Endothelial cell (in vitro differentiated cells): ENCODE data around the gene TPSAB1. TPM values are rescaled to one million over a fixed set of nuclear protein-coding genes. Genes with fewer than 3 reads are reported as not detected.
"Not testable (repeated sequence)": the region's sequence is repeated elsewhere in the genome, so short reads cannot be mapped to it uniquely, and the experiment has no call there.

ENCODE experiments used
- DNase-seq: peaks from one replicate; pipeline ENCODE4 v3.0.0; 2021; ENCODE audit warnings: low spot score
- H3K27ac Mint-ChIP-seq: one replicate; pipeline ENCODE4 v1.8.0; 2021; ENCODE audit warnings: mixed read lengths, inconsistent platforms; ENCODE audit not compliant: unreplicated experiment
- H3K27me3 Mint-ChIP-seq: one replicate; pipeline ENCODE4 v1.8.0; 2021; ENCODE audit warnings: mild to moderate bottlenecking, moderate library complexity, mixed read lengths, inconsistent platforms; ENCODE audit not compliant: unreplicated experiment
- H3K36me3 Mint-ChIP-seq: one replicate; pipeline ENCODE4 v1.8.0; 2021; ENCODE audit warnings: mild to moderate bottlenecking, low read depth, mixed read lengths, inconsistent platforms; ENCODE audit not compliant: unreplicated experiment
- H3K4me1 Mint-ChIP-seq: one replicate; pipeline ENCODE4 v1.8.0; 2021; ENCODE audit warnings: mild to moderate bottlenecking, mixed read lengths, inconsistent platforms; ENCODE audit not compliant: unreplicated experiment
- H3K4me3 Mint-ChIP-seq: one replicate; pipeline ENCODE4 v1.8.0; 2021; ENCODE audit warnings: mild to moderate bottlenecking, mixed read lengths, inconsistent platforms; ENCODE audit not compliant: unreplicated experiment
- H3K9me3 Mint-ChIP-seq: one replicate; pipeline ENCODE4 v1.8.0; 2021; ENCODE audit warnings: mixed read lengths, inconsistent platforms; ENCODE audit not compliant: unreplicated experiment
- total RNA-seq: library from RNA; stranded (reverse); fragmentation: NEBNext Ultra II Directional; extraction: Animal tissue kit (Norgen Biotek cat#: 25700); gene quantifications from one replicate; pipeline ENCODE4 v1.2.1, GENCODE V29; 2021; ENCODE audit not compliant: unreplicated experiment
- TF ChIP-seq, protein P1 (sequence below): fragments of 200-600 bp; sonication (generic); IDR thresholded peaks from one replicate; pipeline ENCODE4 v1.5.0; 2021; ENCODE audit warnings: antibody characterized with exemption; ENCODE audit not compliant: unreplicated experiment

Gene TPSAB1
- total RNA-seq, 1 donor from 2014 or later: not detected

GRCh38 chr16:1263591-1264344, 23.3 kb downstream of the TPSAB1 start:
- peak overlapping the region; percentile 4 for H3K27ac Mint-ChIP-seq
- no peaks in the 10 kb centered on the region for H3K9me3 Mint-ChIP-seq
- peaks cover 4% of the 10 kb centered on the region for H3K36me3 Mint-ChIP-seq
- TF ChIP-seq, protein P1, sequence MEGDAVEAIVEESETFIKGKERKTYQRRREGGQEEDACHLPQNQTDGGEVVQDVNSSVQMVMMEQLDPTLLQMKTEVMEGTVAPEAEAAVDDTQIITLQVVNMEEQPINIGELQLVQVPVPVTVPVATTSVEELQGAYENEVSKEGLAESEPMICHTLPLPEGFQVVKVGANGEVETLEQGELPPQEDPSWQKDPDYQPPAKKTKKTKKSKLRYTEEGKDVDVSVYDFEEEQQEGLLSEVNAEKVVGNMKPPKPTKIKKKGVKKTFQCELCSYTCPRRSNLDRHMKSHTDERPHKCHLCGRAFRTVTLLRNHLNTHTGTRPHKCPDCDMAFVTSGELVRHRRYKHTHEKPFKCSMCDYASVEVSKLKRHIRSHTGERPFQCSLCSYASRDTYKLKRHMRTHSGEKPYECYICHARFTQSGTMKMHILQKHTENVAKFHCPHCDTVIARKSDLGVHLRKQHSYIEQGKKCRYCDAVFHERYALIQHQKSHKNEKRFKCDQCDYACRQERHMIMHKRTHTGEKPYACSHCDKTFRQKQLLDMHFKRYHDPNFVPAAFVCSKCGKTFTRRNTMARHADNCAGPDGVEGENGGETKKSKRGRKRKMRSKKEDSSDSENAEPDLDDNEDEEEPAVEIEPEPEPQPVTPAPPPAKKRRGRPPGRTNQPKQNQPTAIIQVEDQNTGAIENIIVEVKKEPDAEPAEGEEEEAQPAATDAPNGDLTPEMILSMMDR: no peak
- peak overlapping the region; percentile 1 for H3K4me3 Mint-ChIP-seq
- no peak for DNase-seq
- H3K4me1 Mint-ChIP-seq: no peaks in the 10 kb centered on the region
- peaks cover 15% of the 10 kb centered on the region for H3K27me3 Mint-ChIP-seq

- Mint-ChIP-seq H3K4me3 (peak overlapping the region; percentile 1), H3K36me3 (peaks cover 4% of the 10 kb centered on the region), H3K4me1 (no peaks in the 10 kb centered on the region), H3K9me3 (no peaks in the 10 kb centered on the region), H3K27me3 (peaks cover 13% of the 10 kb centered on the region), H3K27ac (peak overlapping the region; percentile 4)
- TF ChIP-seq, protein P1: no peak
- DNase-seq: no peak
Observed at GRCh38 chr16:1264345-1265089, 24.0 kb downstream of the TPSAB1 start.

DNA sequence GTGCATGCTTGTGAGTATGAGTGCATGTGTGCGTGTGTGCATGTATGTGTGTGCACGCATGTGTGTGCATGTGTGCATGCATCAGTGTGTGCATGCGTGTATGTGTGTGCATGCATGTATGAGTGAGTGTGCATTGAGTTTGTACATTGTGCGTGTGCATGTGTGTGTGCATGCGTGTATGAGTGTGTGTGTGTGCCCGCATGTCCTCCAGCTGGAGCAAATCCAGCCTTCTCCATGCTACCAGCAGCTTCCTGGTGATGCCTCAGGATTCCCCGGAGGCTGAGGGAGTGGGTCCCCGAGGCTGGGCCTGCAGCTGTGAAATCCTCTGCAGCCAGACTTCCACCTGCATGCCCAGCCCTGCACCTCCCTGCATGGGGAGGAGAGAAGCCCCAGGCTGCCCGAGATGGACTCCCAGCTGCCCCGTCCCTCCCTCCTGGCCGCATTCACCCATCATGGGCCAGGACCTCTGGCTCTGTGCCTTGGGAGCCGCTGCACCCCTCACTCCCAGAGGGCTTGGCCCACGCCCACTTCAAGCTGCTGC, 24.7 kb downstream of the TPSAB1 start:
- Mint-ChIP-seq H3K4me1 (no peaks in the 10 kb centered on the region), H3K9me3 (no peaks in the 10 kb centered on the region), H3K27ac (no peak overlapping the region), H3K27me3 (peaks cover 13% of the 10 kb centered on the region), H3K36me3 (peaks cover 4% of the 10 kb centered on the region), H3K4me3 (no peak overlapping the region)
- no peak for DNase-seq
- TF ChIP-seq, protein P1: no peak

GRCh38 chr16:1265826-1266225, 25.3 kb downstream of the TPSAB1 start:
- Mint-ChIP-seq H3K9me3 (no peaks in the 10 kb centered on the region), H3K27ac (no peak overlapping the region), H3K36me3 (peaks cover 4% of the 10 kb centered on the region), H3K4me3 (no peak overlapping the region), H3K4me1 (no peaks in the 10 kb centered on the region), H3K27me3 (peaks cover 9% of the 10 kb centered on the region)
- TF ChIP-seq, protein P1: no peak
- no peak for DNase-seq

GRCh38 chr16:1269418-1269817, 28.9 kb downstream of the TPSAB1 start:
- H3K27ac Mint-ChIP-seq, H3K4me3 Mint-ChIP-seq, DNase-seq, H3K9me3 Mint-ChIP-seq, H3K4me1 Mint-ChIP-seq, H3K36me3 Mint-ChIP-seq: not testable (repeated sequence)
- H3K27me3 Mint-ChIP-seq: peaks cover 10% of the 10 kb centered on the region
